Medulla oblongata (tissue), 1 donor: Measurements from ENCODE around the gene ARGLU1.
"Not testable (repeated sequence)": the region's sequence is repeated elsewhere in the genome, so short reads cannot be mapped to it uniquely, and the experiment has no call there.

Source experiments
- DNase-seq: peaks from one replicate; pipeline ENCODE4 v3.0.0-alpha.2; 2015; ENCODE audit errors: extremely low spot score

Gene ARGLU1, protein sequence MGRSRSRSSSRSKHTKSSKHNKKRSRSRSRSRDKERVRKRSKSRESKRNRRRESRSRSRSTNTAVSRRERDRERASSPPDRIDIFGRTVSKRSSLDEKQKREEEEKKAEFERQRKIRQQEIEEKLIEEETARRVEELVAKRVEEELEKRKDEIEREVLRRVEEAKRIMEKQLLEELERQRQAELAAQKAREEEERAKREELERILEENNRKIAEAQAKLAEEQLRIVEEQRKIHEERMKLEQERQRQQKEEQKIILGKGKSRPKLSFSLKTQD

DNA sequence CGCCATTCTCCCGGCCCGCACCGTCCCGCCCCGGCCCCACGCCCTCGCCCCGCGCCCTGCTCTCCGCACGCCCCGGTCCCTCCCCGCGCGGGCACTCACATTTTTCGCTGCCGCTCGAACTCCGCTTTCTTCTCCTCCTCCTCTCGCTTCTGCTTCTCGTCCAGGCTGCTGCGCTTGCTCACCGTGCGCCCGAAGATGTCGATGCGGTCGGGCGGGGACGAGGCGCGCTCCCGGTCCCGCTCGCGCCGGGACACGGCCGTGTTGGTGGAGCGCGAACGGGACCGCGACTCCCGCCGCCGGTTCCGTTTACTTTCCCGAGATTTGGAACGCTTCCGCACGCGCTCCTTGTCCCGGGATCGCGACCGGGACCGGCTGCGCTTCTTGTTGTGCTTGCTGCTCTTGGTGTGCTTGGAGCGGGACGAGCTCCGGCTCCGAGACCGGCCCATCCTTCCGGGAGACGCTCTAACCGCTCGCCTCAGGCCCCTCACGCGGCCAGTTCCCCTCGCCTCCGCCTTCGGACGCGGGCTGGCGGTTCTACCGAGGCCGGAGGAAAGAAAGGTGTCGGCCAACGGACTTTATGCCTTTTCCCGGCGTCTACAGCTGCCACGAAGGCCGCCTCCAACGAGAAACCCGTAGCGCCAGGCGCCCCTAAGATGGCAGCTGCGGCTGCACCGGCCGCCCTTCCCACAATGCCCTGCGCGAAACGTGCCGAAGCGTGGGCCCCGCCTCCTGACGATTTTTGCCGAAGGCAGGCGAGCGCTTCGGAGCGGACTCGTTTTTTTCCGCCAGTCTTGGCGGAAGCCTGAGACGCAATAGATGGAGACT lies at the start of gene ARGLU1:
Gene ARGLU1 (minus strand): TSS at position 664 of the 825 bp plus-strand sequence. CDS start 218 bp downstream, at position 446.
- peak; percentile 95 for DNase-seq

DNA sequence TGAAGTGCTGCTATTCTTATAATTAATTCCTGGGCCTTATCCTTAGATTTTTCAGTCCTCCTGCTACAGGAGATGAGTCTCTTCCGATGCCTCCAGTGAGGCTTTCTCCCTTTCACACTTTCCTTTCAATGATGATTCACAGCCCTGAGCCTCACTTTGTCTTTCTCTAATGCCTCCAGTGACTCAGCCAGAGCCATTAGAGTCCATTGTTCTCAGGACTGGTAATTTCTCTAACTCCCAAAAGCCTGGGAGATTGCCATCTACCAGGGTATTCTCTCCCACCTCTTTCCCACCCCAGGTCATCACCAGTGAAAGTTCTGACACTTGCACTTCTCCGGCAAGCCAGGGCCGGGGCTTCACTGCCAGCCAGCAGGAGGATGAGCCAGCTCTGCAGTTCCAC lies 49.6 kb upstream of the ARGLU1 start:
- no peak for DNase-seq

DNA sequence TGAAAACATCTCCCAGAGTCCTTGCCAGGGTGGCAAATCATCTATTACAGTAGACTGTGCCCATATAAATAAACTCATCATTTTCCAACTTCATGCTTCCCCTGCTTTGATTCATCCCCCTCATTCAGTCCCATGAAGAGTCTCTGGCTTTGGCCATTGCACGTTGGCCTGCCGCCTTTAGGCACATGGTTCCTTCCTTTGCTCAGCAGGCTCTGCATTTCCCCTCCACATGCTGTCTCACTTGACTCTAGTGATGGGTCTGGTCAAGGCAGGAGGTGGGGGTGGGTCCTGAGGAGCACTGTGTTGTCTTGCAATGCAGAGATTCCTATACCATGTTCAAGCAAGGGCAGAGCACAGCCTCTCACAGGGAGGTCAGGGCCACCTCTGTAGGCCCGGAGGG lies 48.8 kb upstream of the ARGLU1 start:
- DNase-seq, result no peak

DNA sequence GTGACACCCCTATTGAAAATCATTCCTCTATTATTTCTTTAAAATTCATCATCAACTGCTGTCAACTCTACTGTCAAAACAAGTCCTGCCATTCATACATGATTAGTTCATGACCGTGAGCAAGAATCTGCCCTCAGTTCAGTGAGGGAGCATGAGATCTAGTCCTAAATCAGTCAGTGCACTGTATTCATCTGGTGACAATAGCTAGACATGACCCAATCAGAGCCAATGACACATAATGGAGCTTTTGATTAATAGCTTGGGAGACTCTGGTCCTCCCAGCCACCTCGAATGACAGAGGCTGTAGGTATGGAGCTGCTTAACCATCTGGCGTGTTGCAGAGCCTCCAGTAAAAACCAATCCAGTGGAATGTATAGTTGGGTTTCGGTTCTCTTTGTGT lies 46.9 kb upstream of the ARGLU1 start:
- DNase-seq, result no peak

DNA sequence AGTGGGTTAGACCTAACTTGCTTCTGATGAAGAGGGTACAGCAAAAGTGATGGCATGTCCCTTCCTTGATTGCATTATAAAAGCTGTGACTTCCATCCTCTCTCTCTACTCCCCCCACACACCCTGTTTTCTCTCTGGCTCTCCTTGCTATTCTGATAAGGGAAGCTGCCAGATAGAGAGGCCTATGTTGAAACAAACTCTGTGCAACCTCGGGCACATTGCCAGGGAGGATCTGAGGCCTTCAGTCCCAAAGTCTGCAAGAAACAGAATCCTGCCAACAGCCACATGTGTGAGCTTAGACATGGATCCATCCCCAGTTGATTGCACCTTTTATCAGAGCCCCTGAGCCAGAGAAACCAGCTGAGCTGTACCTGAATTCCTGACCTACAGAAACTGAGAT lies 44.8 kb upstream of the ARGLU1 start:
- DNase-seq, result peak; percentile 31

DNA sequence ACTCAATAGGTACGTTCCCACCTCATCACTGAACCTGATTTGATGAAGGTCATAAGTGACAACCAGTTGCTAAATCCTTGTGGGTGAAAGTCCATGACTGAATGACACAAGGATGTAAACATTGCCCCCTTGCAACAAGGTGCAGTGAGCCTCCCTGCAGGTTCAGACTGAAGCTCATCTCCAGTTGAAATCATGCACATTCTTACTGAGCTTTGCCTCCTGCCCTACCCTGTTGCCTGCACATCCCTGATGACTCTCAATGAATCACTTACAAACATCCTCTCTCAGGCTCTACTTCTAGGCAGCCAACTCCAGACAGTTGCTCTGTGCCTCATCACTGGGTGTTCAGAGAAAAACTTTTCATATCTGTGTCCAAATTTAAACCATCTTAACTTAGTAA lies 42.5 kb upstream of the ARGLU1 start:
- DNase-seq, result no peak

DNA sequence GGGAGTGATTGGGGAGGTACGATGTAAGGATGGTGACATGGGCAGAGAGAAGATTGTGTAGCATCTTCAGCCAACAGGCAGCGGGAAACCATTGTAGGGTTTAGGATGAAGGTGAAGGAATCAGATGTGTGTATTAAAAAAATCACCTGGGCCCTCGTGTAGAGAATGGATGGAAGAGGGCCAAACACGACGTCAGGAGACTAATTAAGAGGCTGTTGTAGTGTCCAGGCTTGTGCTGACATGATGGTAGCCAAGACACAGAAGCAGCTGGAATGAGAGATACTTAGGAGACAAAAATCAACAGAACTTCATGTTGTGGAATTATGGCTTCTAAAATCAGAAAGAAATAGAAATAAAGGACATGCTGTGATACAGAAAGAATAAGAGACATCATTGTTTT lies 41.2 kb upstream of the ARGLU1 start:
- no peak for DNase-seq

DNA sequence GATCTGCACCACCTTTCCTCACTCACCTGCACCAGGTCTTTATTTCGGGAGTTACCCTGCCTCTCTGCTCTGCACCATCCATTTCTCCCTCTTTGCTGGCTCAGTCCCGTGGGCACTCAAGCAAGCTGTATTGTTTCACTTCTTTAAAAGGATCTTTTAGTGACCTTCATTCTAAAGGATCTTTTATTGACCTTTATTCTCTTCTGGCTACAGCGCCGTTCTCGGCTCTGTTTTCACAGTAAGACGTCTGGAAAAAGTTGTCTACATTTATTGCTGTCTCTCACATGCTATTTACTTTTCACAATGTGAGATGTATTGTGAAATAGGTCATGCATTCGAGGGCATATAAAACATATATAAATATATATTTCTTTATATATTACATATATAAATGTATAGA lies 35.6 kb upstream of the ARGLU1 start:
- no peak for DNase-seq

DNA sequence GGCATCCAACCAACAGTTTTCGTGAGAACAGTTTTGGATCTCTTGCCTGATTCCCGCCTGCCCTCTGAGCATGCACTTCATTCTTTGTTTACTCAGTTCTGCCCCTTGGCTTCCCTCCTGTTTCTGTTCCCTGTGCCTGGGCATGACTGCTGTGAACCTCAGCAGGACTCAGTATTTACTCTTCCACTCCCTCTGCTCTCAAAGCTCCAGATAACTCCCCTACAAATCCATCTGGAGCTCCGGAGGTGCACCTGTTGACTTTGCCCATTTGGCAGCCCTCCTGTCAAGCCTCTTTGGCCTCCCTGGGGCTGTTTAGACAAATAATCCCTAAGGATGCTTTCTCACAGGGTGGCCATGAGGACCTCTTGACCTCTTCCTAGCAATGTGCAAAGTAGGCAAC lies 34.2 kb upstream of the ARGLU1 start:
- DNase-seq, result no peak

DNA sequence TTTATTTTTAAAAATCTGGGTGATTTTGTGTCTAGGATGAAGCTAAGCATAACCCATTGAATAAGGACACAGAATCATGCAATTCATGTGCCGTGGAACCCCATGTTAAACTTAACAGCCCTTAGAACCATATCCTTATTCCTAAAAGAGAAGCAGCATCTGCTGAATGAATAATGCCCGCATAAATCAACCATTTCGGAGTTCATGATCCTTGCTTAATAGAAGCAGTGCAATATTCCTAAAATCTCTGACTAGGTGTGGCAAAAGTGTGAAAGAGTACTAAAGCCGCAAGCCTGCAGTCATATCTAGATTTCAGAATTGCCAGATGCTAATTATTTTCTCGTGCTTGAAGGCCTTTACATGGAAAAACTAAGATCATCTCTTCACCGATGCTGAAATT lies 33.6 kb upstream of the ARGLU1 start:
- no peak for DNase-seq

DNA sequence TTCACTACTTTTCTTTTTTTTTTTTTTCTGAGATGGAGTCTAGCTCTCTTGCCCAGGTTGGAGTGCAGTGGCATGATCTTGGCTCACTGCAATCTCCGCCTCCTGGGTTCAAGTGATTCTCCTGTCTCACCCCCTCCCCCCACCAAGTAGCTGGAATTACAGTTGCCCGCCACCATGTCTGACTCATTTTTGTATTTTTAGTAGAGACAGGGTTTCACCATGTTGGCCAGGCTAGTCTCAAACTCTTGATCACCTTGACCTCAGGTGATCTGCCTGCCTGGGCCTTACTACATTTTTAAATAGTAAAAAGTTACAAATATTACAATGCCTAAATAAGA lies 32.8 kb upstream of the ARGLU1 start:
- not testable (repeated sequence) for DNase-seq

DNA sequence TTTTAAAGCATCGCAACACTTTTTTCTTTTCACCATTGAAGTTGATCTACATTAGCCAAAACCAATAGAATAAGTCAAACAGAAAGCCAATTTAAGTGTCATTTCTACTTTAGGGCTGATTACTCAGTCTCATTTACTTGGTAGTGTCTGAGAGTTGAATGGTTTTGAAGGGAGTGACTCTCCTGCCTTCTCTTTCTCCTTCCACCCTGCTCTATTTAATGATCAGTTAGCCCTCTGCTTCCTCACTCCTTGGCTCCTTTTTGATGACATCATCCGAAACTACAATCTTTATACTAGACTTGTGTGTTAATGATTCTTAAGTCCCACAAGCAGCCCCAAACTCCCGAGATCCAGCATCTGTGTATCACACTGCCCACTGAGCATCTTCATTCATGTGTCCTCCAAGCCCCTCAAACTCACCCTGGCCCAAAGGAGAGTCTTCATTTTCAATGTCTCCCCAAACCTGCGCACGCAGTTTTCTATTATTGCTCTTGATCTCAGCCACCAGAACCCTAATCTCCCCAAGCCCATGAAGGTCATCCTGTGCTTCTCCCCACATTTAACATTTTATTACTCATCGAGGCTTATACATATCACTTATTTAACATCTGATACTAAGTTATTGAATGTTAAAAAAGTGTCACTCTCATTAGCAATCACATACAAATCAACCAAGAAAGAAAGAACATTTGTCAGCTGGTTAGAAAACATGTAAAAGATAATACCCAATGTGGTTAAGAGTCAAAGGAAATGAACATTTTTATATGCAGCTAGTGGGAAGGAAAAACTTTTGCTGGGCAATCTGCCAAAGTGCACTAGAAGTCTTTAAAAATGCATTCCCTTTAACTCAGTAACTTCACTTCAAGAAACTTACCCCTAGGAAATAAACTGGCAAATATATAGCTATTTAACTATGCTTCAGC lies 32.2 kb upstream of the ARGLU1 start:
- DNase-seq, result no peak

DNA sequence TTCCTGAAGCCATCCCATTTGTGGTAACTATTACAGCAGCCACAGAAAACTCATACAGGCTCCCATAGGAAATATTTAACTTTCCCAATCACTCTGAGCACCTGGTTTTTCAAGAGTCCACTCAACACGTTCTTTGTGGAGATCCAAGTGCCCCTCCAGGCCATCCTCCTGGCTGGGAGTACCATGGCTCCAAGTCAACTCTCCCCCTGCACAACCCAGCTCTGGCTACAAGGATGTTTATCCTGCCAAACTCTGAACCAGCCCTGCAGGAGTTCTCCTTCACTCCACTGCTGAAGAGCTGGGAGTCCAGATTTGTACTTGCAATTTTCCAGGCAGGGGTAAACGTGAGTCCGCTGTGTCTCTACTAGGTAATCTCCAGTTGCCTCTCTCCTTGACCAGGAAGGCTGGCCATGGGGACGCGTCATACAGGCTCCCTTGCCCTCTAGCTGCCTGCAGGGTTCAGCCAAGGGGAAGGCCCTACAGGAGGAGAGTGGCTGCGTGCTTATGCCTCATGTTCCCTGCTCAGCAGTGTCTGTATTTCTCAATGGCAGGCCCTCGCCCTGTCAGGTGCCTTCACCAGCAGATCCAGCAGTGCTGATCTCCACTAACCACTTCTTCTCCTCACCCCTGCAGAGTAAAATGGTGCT lies 29.9 kb upstream of the ARGLU1 start:
- DNase-seq, result no peak

DNA sequence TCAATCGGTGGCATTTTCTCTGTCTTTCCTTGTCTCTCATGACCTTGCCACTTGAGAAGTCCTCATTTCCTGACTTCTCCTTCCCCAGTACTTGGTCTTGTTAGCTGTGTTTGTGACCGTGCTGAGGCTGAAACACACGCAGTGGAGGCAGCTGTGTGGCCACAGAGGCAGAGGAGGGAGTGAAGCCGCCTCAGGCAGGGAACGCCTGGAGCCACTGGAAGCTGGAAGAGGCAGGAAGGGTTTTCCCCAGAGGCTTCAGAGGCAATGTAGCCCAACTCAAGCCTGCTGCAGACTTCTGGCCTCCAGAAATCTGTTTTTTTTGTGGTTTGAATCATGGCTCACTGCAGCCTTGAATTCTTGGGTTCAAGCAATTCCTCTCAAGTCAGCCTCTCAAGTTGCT lies 29.2 kb upstream of the ARGLU1 start:
- DNase-seq, result no peak

DNA sequence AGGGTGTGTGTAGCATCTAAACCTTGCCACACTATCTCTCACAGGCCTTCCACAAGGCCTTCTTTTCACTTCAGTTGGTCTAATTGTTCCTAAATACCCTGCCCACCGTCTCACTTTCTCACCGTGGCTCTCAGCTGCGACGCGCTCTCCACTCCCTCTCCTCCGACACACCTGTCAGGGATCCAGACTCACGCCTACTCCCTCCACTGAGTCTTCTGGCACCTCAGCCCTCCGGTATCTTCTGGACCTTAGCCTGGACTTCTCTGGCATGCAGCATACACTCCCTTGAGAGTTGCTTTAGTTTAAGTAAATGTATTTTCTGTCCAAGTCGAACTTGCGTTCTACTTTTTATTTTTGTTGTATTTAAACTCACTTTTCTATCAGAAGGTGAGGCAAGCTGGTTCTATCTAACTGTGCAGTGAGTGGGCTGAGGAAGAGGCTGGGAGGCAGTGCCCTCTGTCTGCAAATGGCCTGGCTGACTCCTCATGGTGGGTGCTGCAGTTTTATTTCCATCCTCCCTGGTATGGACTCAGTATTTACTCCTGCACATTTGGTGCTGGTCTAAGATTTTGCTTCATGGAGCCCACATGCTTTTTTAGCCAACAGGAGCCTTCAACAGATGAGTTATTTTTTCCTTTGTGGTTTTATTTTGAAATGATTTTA lies 28.5 kb upstream of the ARGLU1 start:
- DNase-seq, result no peak

DNA sequence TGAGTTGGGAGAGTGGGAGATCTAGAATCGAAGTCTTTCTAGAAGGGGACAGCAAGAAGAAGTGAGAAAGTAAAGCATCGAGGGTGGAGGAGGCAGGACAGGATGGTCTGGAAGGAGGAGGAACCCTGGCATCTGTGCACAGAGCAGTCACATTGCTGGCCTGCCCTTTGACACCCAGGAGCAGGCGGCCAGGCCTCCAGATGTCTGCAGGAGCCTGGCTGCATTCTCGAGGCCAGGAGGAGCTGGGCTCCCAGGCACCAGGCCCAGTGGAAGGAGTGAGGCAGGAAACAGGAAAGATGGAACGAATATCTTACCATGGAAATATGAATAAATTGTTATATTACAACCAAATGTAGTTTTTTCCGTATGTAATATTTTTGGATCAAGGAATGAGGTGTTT lies 27.7 kb upstream of the ARGLU1 start:
- DNase-seq, result no peak

DNA sequence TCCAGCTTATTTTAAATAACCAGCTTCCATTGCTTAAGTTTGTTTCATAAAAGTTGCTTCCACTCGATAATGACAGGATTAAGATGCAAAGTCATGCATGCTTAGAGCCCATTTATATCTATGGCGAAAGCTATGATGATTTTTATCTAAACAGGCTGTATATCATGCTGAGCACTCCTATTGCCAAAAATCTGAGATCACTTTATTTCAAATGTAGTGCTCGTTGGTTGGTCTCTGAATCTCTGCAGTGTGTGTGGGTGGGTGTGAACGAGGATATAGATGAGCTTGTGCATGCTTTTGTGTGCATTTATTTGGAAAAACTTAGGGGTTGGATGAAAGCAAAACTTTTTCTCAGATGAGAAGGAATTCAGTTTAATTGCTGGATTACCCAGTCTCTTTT lies 27.0 kb upstream of the ARGLU1 start:
- DNase-seq, result no peak

DNA sequence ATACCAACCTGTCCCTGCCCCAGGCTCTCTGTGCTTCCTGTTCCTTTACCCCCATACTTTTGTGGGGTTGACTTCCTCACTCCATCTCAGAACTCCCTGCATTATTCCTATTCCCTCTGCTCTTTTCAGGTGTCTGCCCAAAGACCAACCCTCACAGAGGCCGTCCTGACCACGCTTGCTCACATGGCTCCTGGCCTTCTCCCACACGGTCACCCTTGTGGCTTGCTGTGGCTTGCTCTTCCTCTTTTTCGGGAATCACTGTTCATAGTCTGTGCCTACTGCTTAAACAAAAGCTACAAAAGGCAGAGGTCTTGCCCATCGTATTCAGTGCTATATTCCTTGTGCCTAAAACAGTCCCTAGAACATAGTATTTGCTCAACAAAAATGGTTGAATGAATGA lies 25.2 kb upstream of the ARGLU1 start:
- DNase-seq, result no peak

DNA sequence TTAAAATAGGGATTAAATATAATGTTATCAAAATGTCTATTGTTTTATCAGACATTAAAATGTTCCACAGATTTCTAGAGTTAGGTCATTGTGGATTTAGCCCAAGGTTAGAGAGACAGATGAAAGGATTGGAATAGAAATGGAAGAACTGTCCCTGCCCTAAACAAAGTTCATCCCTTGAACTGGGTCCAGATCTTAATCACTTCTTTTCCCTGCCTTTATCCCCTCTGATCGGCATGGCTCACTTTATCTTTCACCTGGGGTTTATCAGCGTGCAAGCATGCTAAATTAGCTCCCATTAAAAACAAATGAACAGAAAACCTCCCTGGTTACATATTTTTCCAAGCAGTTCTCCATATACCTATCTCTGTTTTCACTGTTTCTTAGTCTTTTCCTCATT lies 23.4 kb upstream of the ARGLU1 start:
- no peak for DNase-seq

DNA sequence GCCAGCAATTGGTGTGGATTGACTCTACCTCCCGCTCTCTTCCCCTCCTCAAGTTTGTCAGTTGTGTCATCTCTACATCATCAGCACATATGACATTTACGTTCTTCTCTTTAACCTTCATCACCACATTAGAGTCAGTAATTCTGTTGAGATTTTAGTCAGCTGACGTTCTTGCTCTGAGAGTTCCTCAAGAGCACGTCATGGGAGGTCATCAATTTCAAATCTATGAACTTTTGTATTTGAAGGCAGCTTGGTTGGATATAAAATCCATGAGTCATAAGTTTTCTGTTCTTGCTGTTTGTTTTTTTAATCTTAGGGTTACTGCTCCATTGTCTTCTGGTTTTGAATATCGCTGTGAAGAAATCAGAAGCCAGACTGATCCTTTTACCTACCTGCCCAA lies 21.8 kb upstream of the ARGLU1 start:
- DNase-seq, result no peak

DNA sequence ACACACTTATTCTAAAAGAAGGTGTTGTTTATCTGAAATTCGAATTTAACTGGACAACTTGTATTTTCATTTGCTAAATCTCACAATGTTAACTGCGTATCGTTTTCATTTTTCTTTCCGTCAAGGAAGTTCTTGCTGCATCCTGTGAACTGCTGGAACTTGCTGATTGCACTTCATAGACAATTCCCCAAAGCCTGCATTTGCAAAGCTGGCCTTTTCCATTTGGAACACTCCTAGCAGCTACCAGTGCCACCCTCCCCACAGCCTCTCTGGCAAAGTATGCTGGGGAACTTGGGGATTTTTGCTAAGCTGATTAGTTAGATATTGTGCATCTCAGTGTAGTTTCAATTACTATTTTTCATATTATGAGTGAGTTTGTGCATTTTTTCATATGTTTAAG lies 20.4 kb upstream of the ARGLU1 start:
- no peak for DNase-seq
